Uterus (tissue), 4 donors: ENCODE data around the gene DACT2. TPM values are rescaled to one million over a fixed set of nuclear protein-coding genes. Genes with fewer than 3 reads are reported as not detected.

Source experiments
- DNase-seq, 2 donors: peaks; one replicate each; pipeline ENCODE4 v3.0.0-alpha.2; 2019 to 2020
- H3K27ac ChIP-seq, 2 donors: fragments of 200-600 bp; sonication (generic); 1 replicate in 1 of 2; 2 replicates in 1 of 2; pipeline ENCODE4 v1.5.1; 2016 to 2018
- H3K27me3 ChIP-seq, 2 donors: fragments of 200-600 bp; sonication (generic); one replicate each; pipeline ENCODE4 v1.5.1; 2018 to 2019; ENCODE audit warnings: control low read depth in 1 of 2
- H3K36me3 ChIP-seq, 2 donors: fragments of 200-600 bp; sonication (generic); one replicate each; pipeline ENCODE4 v1.5.1; 2019; ENCODE audit warnings: control low read depth in 1 of 2
- H3K4me1 ChIP-seq, 2 donors: fragments of 200-600 bp; sonication (generic); one replicate each; pipeline ENCODE4 v1.5.1; 2018 to 2019; ENCODE audit warnings: control low read depth in 1 of 2
- H3K4me3 ChIP-seq, 2 donors: fragments of 200-600 bp; sonication (generic); 1 replicate in 1 of 2; 2 replicates in 1 of 2; pipeline ENCODE4 v1.5.1; 2018 to 2019; ENCODE audit warnings: mild to moderate bottlenecking in 1 of 2
- H3K9me3 ChIP-seq, 2 donors: fragments of 200-600 bp; sonication (generic); one replicate each; pipeline ENCODE4 v1.5.1; 2019; ENCODE audit warnings: control low read depth in 1 of 2
- CTCF ChIP-seq, 4 experiments: fragments of 200-600 bp in 2 of 4; fragments of 450-650 bp in 2 of 4; sonication (generic) in 2 of 4; IDR thresholded peaks; one replicate each; pipeline ENCODE4 v1.5.1; 2016 to 2019; ENCODE audit warnings: antibody characterized with exemption in 4 of 4, mild to moderate bottlenecking in 2 of 4, moderate library complexity in 1 of 4
- POLR2A ChIP-seq, 2 donors: fragments of 450-650 bp; IDR thresholded peaks; one replicate each; pipeline ENCODE4 v1.6.1; 2016; ENCODE audit warnings: antibody characterized with exemption in 2 of 2, mild to moderate bottlenecking in 1 of 2, moderate library complexity in 1 of 2
- intact Hi-C: fragments of 100-400 bp; cut with DNase I; formaldehyde crosslinking; loops from one replicate; pipeline ENCODE4 v1.15.1; 2023; ENCODE audit warnings: low total_unique reads
- total RNA-seq, 4 donors: library from RNA; depleted of rRNA in 3 of 4; stranded (reverse); fragments of >200 nt in 3 of 4; gene quantifications; one replicate each; pipeline versions ENCODE4 v1.1.0 to v1.2.4, GENCODE V29; 2014 to 2023
- donor health status: DM: yes; HTN: yes; CAD: no.

The DACT2 gene
- total RNA-seq, 4 donors from 2014 or later = 1.4 to 9.6 (median 2.8) TPM; not detected in 1

GRCh38 chr6:168344338-168344737 is 24.8 kb upstream of the DACT2 start:
- Histone ChIP-seq H3K36me3 (no peaks in the 10 kb centered on the region), H3K4me3 (no peak overlapping the region), H3K4me1 (no peaks in the 10 kb centered on the region), H3K27ac (no peak overlapping the region), H3K9me3 (no peaks in the 10 kb centered on the region), H3K27me3 (no peaks in the 10 kb centered on the region)
- intact Hi-C loops = no loop called here
- no peak for DNase-seq
- TF ChIP-seq POLR2A (IDR thresholded peaks at IDR 0.05) (no peak), CTCF (IDR thresholded peaks at IDR 0.05) (no peak)

GRCh38 chr6:168343239-168344150 is 23.9 kb upstream of the DACT2 start:
- Histone ChIP-seq H3K4me1 (no peaks in the 10 kb centered on the region), H3K4me3 (no peak overlapping the region), H3K36me3 (no peaks in the 10 kb centered on the region), H3K9me3 (no peaks in the 10 kb centered on the region), H3K27ac (no peak overlapping the region), H3K27me3 (no peaks in the 10 kb centered on the region)
- TF ChIP-seq POLR2A (IDR thresholded peaks at IDR 0.05) (no peak), CTCF (IDR thresholded peaks at IDR 0.05) (no peak)
- intact Hi-C loops = no loop called here
- no peak for DNase-seq

GRCh38 chr6:168342636-168343035 is 23.1 kb upstream of the DACT2 start:
- Histone ChIP-seq H3K27ac (no peak overlapping the region), H3K9me3 (no peaks in the 10 kb centered on the region), H3K27me3 (no peaks in the 10 kb centered on the region), H3K4me3 (no peak overlapping the region), H3K36me3 (no peaks in the 10 kb centered on the region), H3K4me1 (no peaks in the 10 kb centered on the region)
- DNase-seq = no peak
- intact Hi-C loops = no loop called here
- no peak for TF ChIP-seq CTCF (IDR thresholded peaks at IDR 0.05)
- no peak for TF ChIP-seq POLR2A (IDR thresholded peaks at IDR 0.05)

GRCh38 chr6:168341280-168341900 is 21.8 kb upstream of the DACT2 start:
- DNase-seq = no peak
- no peak overlapping the region for H3K27ac ChIP-seq
- no peaks in the 10 kb centered on the region for H3K27me3 ChIP-seq
- intact Hi-C loops = no loop called here
- no peak overlapping the region for H3K4me3 ChIP-seq
- H3K4me1 ChIP-seq = no peaks in the 10 kb centered on the region
- no peaks in the 10 kb centered on the region for H3K36me3 ChIP-seq
- TF ChIP-seq POLR2A (IDR thresholded peaks at IDR 0.05) (no peak), CTCF (IDR thresholded peaks at IDR 0.05) (no peak)
- no peaks in the 10 kb centered on the region for H3K9me3 ChIP-seq

- TF ChIP-seq POLR2A (IDR thresholded peaks at IDR 0.05) = no peak
- TF ChIP-seq CTCF (IDR thresholded peaks at IDR 0.05) = no peak
- H3K27ac ChIP-seq = no peak overlapping the region
- no peaks in the 10 kb centered on the region for H3K27me3 ChIP-seq
- DNase-seq = no peak
- no peak overlapping the region for H3K4me3 ChIP-seq
- no peaks in the 10 kb centered on the region for H3K4me1 ChIP-seq
- no peaks in the 10 kb centered on the region for H3K9me3 ChIP-seq
- intact Hi-C loops = no loop called here
- H3K36me3 ChIP-seq = no peaks in the 10 kb centered on the region
Measured at GRCh38 chr6:168340819-168341218, 21.2 kb upstream of the DACT2 start.
